HG03571 (cell line): Measurements from ENCODE around the gene DHRS7C.
"Not testable (repeated sequence)": the region's sequence is repeated elsewhere in the genome, so short reads cannot be mapped to it uniquely, and the experiment has no call there.

Experiments
- ATAC-seq: cut with Tn5 transposase; IDR thresholded peaks from one replicate; pipeline ENCODE4 v1.9.1; 2021; ENCODE audit not compliant: unreplicated experiment

DHRS7C gene

DNA sequence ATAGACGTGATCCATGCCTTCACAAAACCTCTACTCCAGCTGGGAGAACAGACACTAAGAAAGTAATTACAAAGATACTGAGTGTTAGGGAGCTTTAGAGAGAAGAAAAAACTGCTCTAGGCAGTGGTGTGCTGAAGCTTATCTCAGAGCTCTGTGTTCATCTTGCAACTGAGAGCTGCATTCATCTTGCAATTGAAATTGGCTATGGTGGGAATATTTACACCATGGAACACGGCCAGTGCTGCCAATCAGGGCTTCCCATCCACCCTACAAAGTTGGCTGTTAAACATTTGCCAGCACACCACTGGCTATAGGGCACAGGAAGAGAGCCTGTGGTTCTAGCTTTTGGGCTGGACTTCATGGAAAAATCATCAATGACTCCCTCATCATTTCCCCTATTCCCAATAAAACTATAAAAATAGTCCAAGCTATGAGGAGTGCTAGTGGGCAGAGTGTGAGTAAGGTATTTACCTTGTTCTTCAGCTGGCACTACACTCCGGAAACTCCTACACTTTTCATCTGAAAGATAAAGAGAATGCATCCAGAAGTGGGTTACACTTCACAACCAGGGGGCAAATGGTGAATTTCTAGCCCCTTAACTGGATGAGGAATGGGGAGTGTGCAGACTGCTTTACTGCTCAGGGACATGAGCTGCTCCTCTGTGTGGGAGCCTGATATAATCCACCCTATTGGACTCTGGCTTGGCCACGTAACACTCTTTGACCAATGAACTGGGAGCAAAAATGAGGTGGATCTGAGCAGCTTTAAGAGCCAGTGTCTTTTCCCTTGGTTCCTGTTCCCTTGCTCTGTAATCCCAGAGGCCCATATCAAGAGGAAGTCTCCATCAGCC lies 18.9 kb upstream of the DHRS7C start:
- no peak for ATAC-seq

DNA sequence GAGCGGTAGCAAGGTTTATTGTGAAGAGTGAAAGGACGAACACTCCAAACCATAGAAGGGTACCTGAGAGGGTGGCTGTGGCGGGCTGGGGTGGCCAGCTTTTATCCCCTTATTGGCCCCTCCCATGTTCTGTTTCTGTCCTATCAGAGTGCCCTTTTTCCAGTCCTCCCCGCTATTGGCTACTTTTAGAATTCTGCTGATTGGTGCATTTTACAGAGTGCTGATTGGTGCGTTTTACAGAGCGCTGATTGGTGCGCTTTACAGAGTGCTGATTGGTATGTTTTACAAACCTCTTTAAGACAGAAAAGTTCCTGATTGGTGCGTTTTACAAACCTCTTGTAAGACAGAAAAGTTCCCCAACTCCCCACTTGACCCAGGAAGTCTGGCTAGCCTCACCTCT lies 18.0 kb upstream of the DHRS7C start:
- no peak for ATAC-seq

DNA sequence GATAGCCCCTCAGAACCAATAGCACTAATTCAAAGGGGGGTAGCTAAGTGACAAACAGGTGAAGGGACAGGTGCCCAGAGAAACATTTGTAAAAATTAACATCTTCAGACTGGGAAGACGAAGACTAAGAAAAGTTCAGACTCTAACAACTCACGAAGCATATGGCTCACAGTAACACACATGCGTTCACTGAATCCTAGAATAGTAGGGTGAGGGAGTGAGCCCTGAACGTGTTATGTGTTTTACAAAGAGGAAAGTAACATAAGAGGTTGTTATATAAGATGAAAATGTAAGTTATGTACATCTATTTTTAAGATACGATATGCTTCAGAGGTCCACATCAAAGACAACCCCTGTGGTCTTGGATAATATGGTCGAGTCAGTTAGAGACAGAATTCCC lies 15.3 kb upstream of the DHRS7C start:
- ATAC-seq: no peak

DNA sequence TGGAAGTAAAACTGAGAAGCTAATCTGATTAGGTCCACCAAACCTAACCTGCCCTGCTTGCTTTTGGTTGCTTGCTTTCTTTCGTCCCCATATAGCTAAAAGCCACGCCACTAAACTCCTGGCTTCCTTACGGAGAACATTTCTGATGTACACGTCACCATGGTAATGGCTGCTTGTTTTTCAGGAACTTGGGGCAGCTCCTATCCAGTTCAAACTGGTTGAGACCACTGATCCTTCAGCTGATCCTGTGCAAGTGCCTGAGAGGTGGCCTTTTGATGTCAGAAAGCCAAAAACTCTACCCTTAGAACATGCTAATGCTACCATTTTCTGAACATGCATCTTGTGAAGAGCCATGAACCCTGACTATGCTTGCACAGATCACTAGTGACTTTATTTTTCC lies 14.4 kb upstream of the DHRS7C start:
- no peak for ATAC-seq

- no peak for ATAC-seq
These were observed 11.3 kb upstream of the DHRS7C start for GRCh38 chr17:9802697-9803096.

DNA sequence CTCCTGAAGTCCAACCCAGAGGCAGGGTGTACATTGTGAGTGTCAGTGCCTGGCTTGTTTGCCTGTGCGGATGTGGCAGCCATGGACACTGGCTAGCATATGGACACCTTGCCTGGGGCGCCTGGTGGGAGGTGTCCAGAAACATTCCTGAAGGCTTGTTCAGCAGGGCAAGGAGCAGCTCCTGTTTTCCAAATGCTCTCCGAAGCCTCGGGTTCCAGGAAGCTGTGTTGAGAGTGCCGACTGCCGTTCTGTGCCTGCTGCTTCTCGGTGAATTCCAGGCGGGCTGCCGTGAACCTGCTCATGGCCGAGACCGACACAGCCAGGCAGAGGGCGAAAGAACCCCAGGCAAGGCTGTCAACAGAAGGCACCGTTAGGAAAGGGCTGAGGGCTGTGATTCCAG lies 10.9 kb upstream of the DHRS7C start:
- no peak for ATAC-seq

- no peak for ATAC-seq
These were observed 10.1 kb upstream of the DHRS7C start for GRCh38 chr17:9801505-9801904.

- no peak for ATAC-seq
These were observed 7.3 kb upstream of the DHRS7C start for GRCh38 chr17:9798724-9799123.

DNA sequence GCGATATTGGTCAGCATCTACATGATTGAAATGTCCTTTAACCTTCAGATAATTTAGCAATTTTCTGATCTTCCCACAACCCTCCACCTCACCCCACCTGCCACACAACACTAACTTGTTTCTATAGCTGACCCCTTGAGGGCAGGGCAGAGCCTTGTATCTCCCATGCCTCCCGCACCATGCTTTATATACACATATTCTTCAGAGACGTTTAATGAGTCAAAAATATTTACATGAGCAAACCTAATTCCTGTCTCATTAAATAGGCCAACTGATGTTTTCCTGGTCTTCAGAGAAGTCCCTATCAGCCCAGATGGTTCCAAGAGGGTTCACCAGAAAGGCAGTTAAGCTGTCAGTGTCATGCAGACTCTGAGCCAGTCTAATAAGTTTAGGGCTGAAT lies 6.6 kb upstream of the DHRS7C start:
- no peak for ATAC-seq

DNA sequence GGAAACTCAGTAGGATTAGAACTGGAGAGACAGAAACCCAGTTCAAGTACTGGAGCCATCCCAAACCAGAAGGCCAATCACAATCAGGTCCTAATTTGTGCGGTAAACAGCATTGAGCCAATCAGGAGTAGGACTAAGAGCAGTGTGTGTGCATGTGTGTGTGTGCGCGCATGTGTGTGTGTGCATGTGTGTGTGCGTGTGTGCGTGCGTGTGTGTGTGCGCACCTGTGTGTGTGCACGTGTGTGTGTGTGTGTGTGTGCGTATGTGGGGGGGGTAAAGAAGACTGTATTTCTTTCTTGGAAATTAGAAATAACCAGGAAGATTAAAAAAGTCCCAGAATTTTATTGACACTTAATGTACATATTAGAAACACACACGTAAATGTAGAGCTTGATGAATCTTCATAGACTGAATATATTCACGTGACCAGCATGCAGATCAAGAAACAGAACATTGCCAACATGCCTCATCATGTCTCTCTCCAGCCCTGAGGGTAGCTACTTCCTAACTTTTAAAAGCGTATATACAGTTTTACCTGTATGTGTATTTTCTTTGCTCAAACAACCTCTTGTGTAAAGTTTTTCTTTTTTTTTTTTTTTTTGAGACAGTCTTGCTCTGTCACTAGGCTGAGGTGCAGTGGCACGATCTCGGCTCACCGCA lies 919 bp upstream of the DHRS7C start:
- no peak for ATAC-seq

- no peak for ATAC-seq
These were observed 1.1 kb downstream of the DHRS7C start for GRCh38 chr17:9790316-9790715.

DNA sequence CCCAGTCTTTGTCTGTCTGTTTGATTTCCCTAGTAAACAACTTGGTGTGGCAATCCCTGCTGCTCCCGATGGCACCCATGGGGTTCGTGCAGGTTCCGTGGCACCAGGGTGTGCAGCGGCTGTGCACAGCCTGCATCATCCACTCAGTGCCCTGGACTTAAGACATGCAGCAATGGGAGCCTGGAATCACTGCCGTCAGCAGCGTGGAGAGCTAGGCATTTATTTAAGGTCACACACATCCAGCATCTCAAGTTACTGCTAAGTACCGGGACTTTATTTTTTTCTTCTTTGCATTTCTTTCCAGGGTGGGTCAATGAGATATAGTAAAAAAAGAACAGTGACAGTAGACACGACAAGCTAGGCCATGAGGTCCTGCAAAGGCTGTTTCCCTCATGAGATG lies 2.8 kb downstream of the DHRS7C start:
- no peak for ATAC-seq

- no peak for ATAC-seq
These were observed 6.8 kb downstream of the DHRS7C start for GRCh38 chr17:9784544-9784943.

GRCh38 chr17:9783465-9783864 lies 7.9 kb downstream of the DHRS7C start:
- not testable (repeated sequence) for ATAC-seq

GRCh38 chr17:9783050-9783449 lies 8.3 kb downstream of the DHRS7C start:
- ATAC-seq: no peak

DNA sequence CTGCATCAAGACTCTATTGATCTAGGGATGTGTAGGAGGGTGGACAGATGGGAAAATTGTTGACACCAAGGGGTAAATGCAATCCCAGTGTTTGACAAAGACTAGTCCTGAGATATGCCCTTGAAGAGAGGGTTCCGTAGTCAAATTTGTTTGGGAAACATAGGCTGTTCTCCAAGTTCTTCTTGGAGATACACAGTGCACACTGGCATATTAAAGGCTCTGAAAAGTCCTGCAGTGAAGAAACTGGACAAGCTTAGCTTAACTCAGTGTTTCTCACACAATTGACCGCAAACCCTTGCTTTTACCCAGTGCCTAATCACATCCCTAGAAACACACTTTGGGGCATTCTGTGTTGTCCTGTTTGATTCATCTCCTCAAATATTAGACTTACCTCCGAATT lies 10.8 kb downstream of the DHRS7C start:
- ATAC-seq: no peak

- ATAC-seq: no peak
These were observed 14.5 kb downstream of the DHRS7C start for GRCh38 chr17:9776911-9777310.

- ATAC-seq: no peak
These were observed 18.7 kb downstream of the DHRS7C start for GRCh38 chr17:9772658-9773057.

DNA sequence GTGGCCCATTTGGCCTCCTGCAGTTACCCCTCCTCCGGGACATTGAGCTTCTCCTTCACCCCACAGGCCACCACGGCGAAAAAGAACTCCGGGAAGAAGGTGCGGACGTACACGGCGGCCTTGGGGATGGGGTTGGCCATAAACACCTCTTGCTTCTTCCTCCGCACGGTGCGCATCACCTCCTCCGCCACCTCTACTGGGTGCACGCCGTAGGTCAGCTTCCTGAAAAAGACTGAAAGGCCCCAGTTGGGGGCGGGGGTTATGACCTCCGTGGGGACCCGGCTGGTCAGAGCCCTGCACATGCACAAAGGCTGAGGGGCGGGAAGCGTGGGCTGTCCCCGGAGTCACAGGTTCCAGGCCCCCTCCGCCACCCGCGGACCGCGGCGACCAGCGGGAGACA lies 19.9 kb downstream of the DHRS7C start:
- no peak for ATAC-seq

- no peak for ATAC-seq
These were observed 22.2 kb downstream of the DHRS7C start for GRCh38 chr17:9769036-9769695.

GRCh38 chr17:9768381-9768934 lies 22.9 kb downstream of the DHRS7C start:
- ATAC-seq: no peak
